ENCODE data around the gene SPN. TPM values are rescaled to one million over a fixed set of nuclear protein-coding genes. Genes with fewer than 3 reads are reported as not detected.

SPN gene
- total and polyA plus RNA-seq, 2 donors (not counting 3 experiments of a cell fraction or from before 2014, with no cell fraction given), result not detected

GRCh38 chr16:29680180-29680598, 17.1 kb downstream of the SPN start:
- Histone ChIP-seq H3K4me2 (ENCODE audit: insufficient read depth, low read length) (no peak overlapping the region), H4K20me1 (replicated peaks; ENCODE audit: control insufficient read depth, extremely low read depth, insufficient read depth, low read length) (no peaks in the 10 kb centered on the region), H3K27me3 (ENCODE audit: control insufficient read depth in 2 of 2, insufficient read depth in 2 of 2, low read length in 2 of 2) (peaks cover 0 to 2% of the 10 kb centered on the region in 2 experiments), H2AFZ (ENCODE audit: low read depth, low read length) (no peak overlapping the region), H3K4me3 (replicated peaks in 1 of 3; ENCODE audit: insufficient read depth in 1 of 3, low read depth in 1 of 3, low read length in 3 of 3) (no peak overlapping the region), H3K4me1 (ENCODE audit: control insufficient read depth, extremely low read depth, insufficient read depth, low read length) (no peaks in the 10 kb centered on the region), H3K9ac (replicated peaks; ENCODE audit: extremely low read depth, insufficient read depth, low read length) (no peak overlapping the region), H3K27ac (ENCODE audit: insufficient read depth, low read depth, low read length) (no peak overlapping the region), H3K9me3 (replicated peaks; ENCODE audit: control insufficient read depth, insufficient read depth, low read length) (no peaks in the 10 kb centered on the region), H3K79me2 (ENCODE audit: control insufficient read depth, insufficient read depth, low read length) (no peaks in the 10 kb centered on the region), H3K36me3 (ENCODE audit: control insufficient read depth in 2 of 2, extremely low read depth in 1 of 2, insufficient read depth in 2 of 2, low read length in 2 of 2) (no peaks in the 10 kb centered on the region), H3K9me1 (replicated peaks; ENCODE audit: control insufficient read depth, extremely low read depth, insufficient read depth, low read length) (no peaks in the 10 kb centered on the region)
- intact Hi-C loops (cut with micrococcal nuclease) (no loop called here), dilution Hi-C loops (cut with MboI; ENCODE audit: extremely low pct_ligation_motif_present, low sequenced_read_pairs) (no loop called here)
- ChIA-PET POLR2A (no interaction called here), CTCF (interaction anchor here (1.0 to 1.3 kb wide), 3 partner anchors 20 to 375 kb away, joined by 3 to 4 read pairs (median 3); no protein-coding TSS in a partner anchor)
- no peak for DNase-seq (ENCODE audit: low read depth, low spot score)
- BruUV-seq (replicated peaks), result no TSS peak
- TF ChIP-seq FOS (IDR thresholded peaks at IDR 0.05; ENCODE audit: borderline replicate concordance, insufficient read depth, low read length) (no peak), POLR2A (IDR thresholded peaks at IDR 0.05; ENCODE audit: low read depth, low read length) (no peak), GATA2 (IDR thresholded peaks at IDR 0.05; ENCODE audit: insufficient read depth, insufficient read length, low read depth, low read length) (no peak), MYC (IDR thresholded peaks at IDR 0.05; ENCODE audit: low read depth, low read length) (no peak), EZH2 (IDR thresholded peaks at IDR 0.05; ENCODE audit: borderline replicate concordance, low read depth, low read length, severe bottlenecking) (no peak), JUN (IDR thresholded peaks at IDR 0.05; ENCODE audit: borderline replicate concordance, insufficient read depth, insufficient read length, low read depth) (no peak), POLR2AphosphoS5 (IDR thresholded peaks at IDR 0.05; ENCODE audit: insufficient read depth, low read depth, low read length) (no peak)
- TF ChIP-seq, protein P1, sequence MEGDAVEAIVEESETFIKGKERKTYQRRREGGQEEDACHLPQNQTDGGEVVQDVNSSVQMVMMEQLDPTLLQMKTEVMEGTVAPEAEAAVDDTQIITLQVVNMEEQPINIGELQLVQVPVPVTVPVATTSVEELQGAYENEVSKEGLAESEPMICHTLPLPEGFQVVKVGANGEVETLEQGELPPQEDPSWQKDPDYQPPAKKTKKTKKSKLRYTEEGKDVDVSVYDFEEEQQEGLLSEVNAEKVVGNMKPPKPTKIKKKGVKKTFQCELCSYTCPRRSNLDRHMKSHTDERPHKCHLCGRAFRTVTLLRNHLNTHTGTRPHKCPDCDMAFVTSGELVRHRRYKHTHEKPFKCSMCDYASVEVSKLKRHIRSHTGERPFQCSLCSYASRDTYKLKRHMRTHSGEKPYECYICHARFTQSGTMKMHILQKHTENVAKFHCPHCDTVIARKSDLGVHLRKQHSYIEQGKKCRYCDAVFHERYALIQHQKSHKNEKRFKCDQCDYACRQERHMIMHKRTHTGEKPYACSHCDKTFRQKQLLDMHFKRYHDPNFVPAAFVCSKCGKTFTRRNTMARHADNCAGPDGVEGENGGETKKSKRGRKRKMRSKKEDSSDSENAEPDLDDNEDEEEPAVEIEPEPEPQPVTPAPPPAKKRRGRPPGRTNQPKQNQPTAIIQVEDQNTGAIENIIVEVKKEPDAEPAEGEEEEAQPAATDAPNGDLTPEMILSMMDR (IDR thresholded peaks at IDR 0.05; ENCODE audit: extremely low read depth in 1 of 2, insufficient read depth in 1 of 2, low read depth in 1 of 2, low read length in 2 of 2), result no peak
- TF ChIP-seq, protein P2, sequence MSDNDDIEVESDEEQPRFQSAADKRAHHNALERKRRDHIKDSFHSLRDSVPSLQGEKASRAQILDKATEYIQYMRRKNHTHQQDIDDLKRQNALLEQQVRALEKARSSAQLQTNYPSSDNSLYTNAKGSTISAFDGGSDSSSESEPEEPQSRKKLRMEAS (IDR thresholded peaks at IDR 0.05; ENCODE audit: insufficient read depth, insufficient read length), result no peak
- no peak for FAIRE-seq
